HUES6 (cell line): ENCODE data around the gene INPP4B.
"Not testable (repeated sequence)": the region's sequence is repeated elsewhere in the genome, so short reads cannot be mapped to it uniquely, and the experiment has no call there.

Experiments
- H3K27ac ChIP-seq: 2 replicates; pipeline ENCODE4 v1.7.0; 2013; ENCODE audit warnings: low read depth, mild to moderate bottlenecking, low read length, inconsistent platforms
- H3K27me3 ChIP-seq: 2 replicates; pipeline ENCODE4 v1.6.1; 2013; ENCODE audit warnings: low read length; ENCODE audit not compliant: control insufficient read depth, insufficient read depth
- H3K36me3 ChIP-seq: 2 replicates; pipeline ENCODE4 v1.6.1; 2013; ENCODE audit warnings: low read length; ENCODE audit not compliant: control insufficient read depth, insufficient read depth
- H3K4me1 ChIP-seq: 2 replicates; pipeline ENCODE4 v1.6.1; 2013; ENCODE audit warnings: low read length; ENCODE audit not compliant: control insufficient read depth, insufficient read depth
- H3K4me3 ChIP-seq: 2 replicates; pipeline ENCODE4 v1.5.1; 2013; ENCODE audit warnings: low read depth, low read length
- H3K9ac ChIP-seq: one replicate; pipeline ENCODE4 v1.6.1; 2013; ENCODE audit warnings: mild to moderate bottlenecking, low read length
- H3K9me3 ChIP-seq: 2 replicates; pipeline ENCODE4 v1.6.1; 2013; ENCODE audit warnings: low read depth, low read length; ENCODE audit not compliant: control insufficient read depth, insufficient read depth

INPP4B gene

GRCh38 chr4:142512161-142512560, 333.9 kb downstream of the INPP4B start:
- H3K4me3 ChIP-seq, result no peak overlapping the region
- no peaks in the 10 kb centered on the region for H3K4me1 ChIP-seq
- H3K9ac ChIP-seq, result no peak overlapping the region
- no peak overlapping the region for H3K27ac ChIP-seq
- no peaks in the 10 kb centered on the region for H3K36me3 ChIP-seq
- no peaks in the 10 kb centered on the region for H3K27me3 ChIP-seq
- H3K9me3 ChIP-seq, result no peaks in the 10 kb centered on the region

DNA sequence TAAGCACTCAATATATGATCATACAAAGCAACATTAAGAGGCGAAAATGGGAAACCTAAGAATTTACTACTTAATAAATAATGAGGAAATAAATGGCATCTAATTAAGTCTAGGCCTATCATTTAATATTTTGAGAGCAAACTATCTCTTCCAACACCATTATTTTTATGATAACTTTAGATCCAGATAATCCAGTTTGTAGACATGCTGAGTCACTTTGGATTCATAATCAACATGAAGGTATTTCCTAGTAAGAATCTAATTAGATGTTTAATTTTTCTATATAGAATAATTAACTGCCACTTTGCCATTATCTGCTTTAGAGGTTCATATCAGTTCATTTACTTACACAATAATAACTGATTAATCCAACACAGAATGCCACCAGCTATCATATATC, 336.2 kb downstream of the INPP4B start:
- Histone ChIP-seq H3K27ac (no peak overlapping the region), H3K27me3 (no peaks in the 10 kb centered on the region), H3K4me1 (no peaks in the 10 kb centered on the region), H3K4me3 (no peak overlapping the region), H3K9ac (no peak overlapping the region), H3K9me3 (no peaks in the 10 kb centered on the region), H3K36me3 (no peaks in the 10 kb centered on the region)

- not testable (repeated sequence) for H3K36me3 ChIP-seq, H3K4me1 ChIP-seq, H3K27ac ChIP-seq
These were observed 336.7 kb downstream of the INPP4B start for GRCh38 chr4:142509381-142509780.

DNA sequence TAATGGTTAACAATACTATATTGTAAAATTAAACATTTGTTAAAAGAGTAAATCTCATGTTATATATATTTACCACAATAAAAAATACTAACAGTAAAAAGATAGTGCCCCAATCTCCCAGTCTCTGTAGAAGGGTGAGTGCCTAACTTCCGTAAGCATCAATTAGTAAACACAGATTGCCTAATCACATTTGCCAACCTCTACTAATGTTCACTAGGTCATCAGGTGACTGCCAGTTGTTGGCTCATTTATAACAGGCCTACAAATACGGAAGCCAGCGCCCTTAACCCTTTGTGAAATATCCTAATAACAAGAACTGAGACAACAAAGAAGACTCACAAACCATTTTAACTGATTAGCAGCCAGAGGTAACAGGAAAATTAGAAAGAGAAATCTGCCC, 345.1 kb downstream of the INPP4B start:
- Histone ChIP-seq H3K4me3 (no peak overlapping the region), H3K9me3 (no peaks in the 10 kb centered on the region), H3K27me3 (no peaks in the 10 kb centered on the region), H3K4me1 (peaks cover 9% of the 10 kb centered on the region), H3K9ac (no peak overlapping the region), H3K27ac (no peak overlapping the region), H3K36me3 (no peaks in the 10 kb centered on the region)

More at GRCh38 chr4:142509381-142509780, 336.7 kb downstream of the INPP4B start:
- not testable (repeated sequence) for H3K27me3 ChIP-seq, H3K9me3 ChIP-seq, H3K9ac ChIP-seq, H3K4me3 ChIP-seq

- Histone ChIP-seq H3K9ac (no peak overlapping the region), H3K9me3 (0 out of 2 replicates have a peak, but pooled peaks cover 6% of the 10 kb centered on the region), H3K4me1 (peaks cover 9% of the 10 kb centered on the region), H3K27ac (no peak overlapping the region), H3K27me3 (no peaks in the 10 kb centered on the region), H3K4me3 (no peak overlapping the region), H3K36me3 (no peaks in the 10 kb centered on the region)
These were observed 348.5 kb downstream of the INPP4B start for GRCh38 chr4:142497606-142498005.

- no peaks in the 10 kb centered on the region for H3K4me1 ChIP-seq
- H3K9me3 ChIP-seq, result 0 out of 2 replicates have a peak, but pooled peaks cover 6% of the 10 kb centered on the region
- H3K27ac ChIP-seq, result no peak overlapping the region
These were observed 352.6 kb downstream of the INPP4B start for GRCh38 chr4:142493255-142494110.

DNA sequence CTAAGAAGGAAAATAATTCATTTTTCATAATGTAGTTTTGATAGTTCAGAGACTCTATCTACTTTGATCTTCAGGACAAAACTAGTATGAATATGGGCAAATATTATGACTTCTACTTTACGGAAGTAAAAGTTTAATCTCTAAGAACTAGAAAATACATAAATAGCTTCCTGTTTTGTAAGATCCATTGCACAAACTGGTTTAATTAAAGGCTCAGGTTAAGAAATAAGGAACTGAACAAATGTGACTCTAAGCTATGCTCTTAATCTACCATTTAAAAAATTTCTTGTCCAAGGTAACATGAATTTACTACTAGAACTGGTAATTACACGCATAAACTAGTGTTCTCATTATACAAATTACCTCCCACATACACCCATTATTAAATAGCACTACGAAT, 360.6 kb downstream of the INPP4B start:
- H3K27ac ChIP-seq, result no peak overlapping the region
- H3K9me3 ChIP-seq, result no peaks in the 10 kb centered on the region
- no peaks in the 10 kb centered on the region for H3K27me3 ChIP-seq
- H3K36me3 ChIP-seq, result no peaks in the 10 kb centered on the region
- H3K4me3 ChIP-seq, result no peak overlapping the region
- H3K4me1 ChIP-seq, result no peaks in the 10 kb centered on the region
- H3K9ac ChIP-seq, result no peak overlapping the region

More at GRCh38 chr4:142493255-142494110, 352.6 kb downstream of the INPP4B start:
- Histone ChIP-seq H3K4me3 (no peak overlapping the region), H3K27me3 (no peaks in the 10 kb centered on the region), H3K36me3 (no peaks in the 10 kb centered on the region), H3K9ac (no peak overlapping the region)

DNA sequence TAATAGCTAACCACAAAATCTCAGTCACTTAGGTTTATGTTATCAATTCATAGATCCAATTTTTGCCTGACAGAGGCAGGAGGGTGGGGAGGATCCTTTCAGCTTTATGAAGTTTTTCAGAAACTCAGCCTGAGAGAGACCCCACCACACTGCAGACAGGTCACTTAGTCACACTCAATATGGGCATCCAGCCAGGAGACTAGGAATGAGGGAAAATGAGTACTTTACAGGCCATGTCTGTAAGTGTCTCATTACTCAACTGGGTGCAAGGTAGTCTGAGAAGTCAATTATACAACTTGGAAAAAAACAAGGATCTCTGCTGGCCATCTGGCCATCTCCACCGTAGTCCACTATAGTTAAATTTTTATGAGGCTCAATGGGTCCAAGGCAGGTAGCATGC, 365.9 kb downstream of the INPP4B start:
- Histone ChIP-seq H3K9me3 (no peaks in the 10 kb centered on the region), H3K27ac (no peak overlapping the region), H3K27me3 (no peaks in the 10 kb centered on the region), H3K4me3 (no peak overlapping the region), H3K9ac (no peak overlapping the region), H3K36me3 (no peaks in the 10 kb centered on the region), H3K4me1 (no peaks in the 10 kb centered on the region)

- Histone ChIP-seq H3K27ac (no peak overlapping the region), H3K36me3 (no peaks in the 10 kb centered on the region), H3K4me3 (no peak overlapping the region), H3K27me3 (no peaks in the 10 kb centered on the region), H3K4me1 (no peaks in the 10 kb centered on the region), H3K9me3 (no peaks in the 10 kb centered on the region), H3K9ac (no peak overlapping the region)
These were observed 370.4 kb downstream of the INPP4B start for GRCh38 chr4:142475663-142476062.

- Histone ChIP-seq H3K4me3 (no peak overlapping the region), H3K27me3 (no peaks in the 10 kb centered on the region), H3K4me1 (no peaks in the 10 kb centered on the region), H3K9ac (no peak overlapping the region), H3K9me3 (no peaks in the 10 kb centered on the region), H3K36me3 (no peaks in the 10 kb centered on the region), H3K27ac (no peak overlapping the region)
These were observed 371.6 kb downstream of the INPP4B start for GRCh38 chr4:142474398-142475087.

GRCh38 chr4:142473960-142474338, 372.2 kb downstream of the INPP4B start:
- H3K9ac ChIP-seq, result no peak overlapping the region
- no peaks in the 10 kb centered on the region for H3K36me3 ChIP-seq
- no peak overlapping the region for H3K27ac ChIP-seq
- H3K9me3 ChIP-seq, result no peaks in the 10 kb centered on the region
- H3K27me3 ChIP-seq, result no peaks in the 10 kb centered on the region
- no peaks in the 10 kb centered on the region for H3K4me1 ChIP-seq
- H3K4me3 ChIP-seq, result no peak overlapping the region
